ENCODE measurements around the gene FOXO3B. TPM values are rescaled to one million over a fixed set of nuclear protein-coding genes. Genes with fewer than 3 reads are reported as not detected.
"Not testable (repeated sequence)": the region's sequence is repeated elsewhere in the genome, so short reads cannot be mapped to it uniquely, and the experiment has no call there.

FOXO3B gene
- total and polyA plus RNA-seq, 2 experiments from 2014 or later, result 2.7 to 21.1 TPM

DNA sequence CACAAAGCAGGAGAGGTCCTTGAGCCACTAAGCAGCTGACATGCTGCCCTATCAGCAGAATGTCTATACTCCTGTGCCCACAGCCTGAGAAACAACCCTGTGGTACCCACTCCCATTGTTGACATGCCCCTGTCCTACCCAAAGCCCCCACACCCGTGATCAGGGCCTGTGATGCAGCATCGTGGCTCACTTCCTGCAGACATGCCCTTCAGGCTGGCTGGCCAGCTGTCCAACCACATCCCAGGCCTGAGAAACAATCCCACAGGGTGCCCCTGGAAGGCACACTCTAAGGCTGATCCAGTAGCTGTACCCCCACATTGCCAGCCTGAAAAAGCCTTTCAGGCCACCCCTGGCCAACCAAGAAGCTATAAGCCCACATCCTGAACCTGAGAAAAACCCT lies 13.0 kb upstream of the FOXO3B start:
- not testable (repeated sequence) for H3K4me3 Mint-ChIP-seq; H3K27ac Mint-ChIP-seq; ATAC-seq; H3K36me3 ChIP-seq (ENCODE audit: insufficient read depth); DNase-seq (ENCODE audit: low spot score); H3K4me2 ChIP-seq; H2AFZ ChIP-seq; H4K20me1 ChIP-seq (replicated peaks; ENCODE audit: insufficient read depth); H3K79me2 ChIP-seq (replicated peaks; ENCODE audit: insufficient read depth); H3K27ac ChIP-seq (ENCODE audit: low read depth); H3K4me3 ChIP-seq; H3K27me3 Mint-ChIP-seq (ENCODE audit: insufficient read depth, low read depth, poor library complexity); H3K4me1 Mint-ChIP-seq; H3K36me3 Mint-ChIP-seq (ENCODE audit: low read depth); H3F3A ChIP-seq (replicated peaks; ENCODE audit: low read depth); H3K9me3 Mint-ChIP-seq; H3K27me3 ChIP-seq (ENCODE audit: insufficient read depth); H3K9me2 ChIP-seq (ENCODE audit: insufficient read depth); H3K4me1 ChIP-seq (ENCODE audit: insufficient read depth)

DNA sequence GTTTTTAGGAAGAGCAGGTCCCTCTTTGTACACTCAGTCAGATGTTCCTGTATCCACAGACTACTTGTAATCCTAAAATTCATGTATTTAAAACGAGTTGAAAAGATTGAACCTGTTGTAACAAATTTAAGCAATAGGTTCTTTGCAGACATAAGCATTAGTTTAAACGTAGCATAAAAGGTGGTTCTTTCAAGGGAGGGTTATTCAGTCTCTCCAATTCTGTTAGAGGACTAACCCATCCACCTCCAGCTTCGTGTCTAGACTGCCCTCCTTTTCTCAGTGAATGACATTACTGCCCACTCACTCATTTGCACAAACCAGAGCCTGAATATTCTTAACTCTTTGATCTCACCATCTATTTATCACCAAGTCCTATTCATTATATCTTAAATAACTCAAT lies 554 bp upstream of the FOXO3B start:
- not testable (repeated sequence) for H3K4me1 ChIP-seq (ENCODE audit: insufficient read depth); DNase-seq (ENCODE audit: low spot score); H3K79me2 ChIP-seq (replicated peaks; ENCODE audit: insufficient read depth); H2AFZ ChIP-seq; H4K20me1 ChIP-seq (replicated peaks; ENCODE audit: insufficient read depth); H3F3A ChIP-seq (replicated peaks; ENCODE audit: low read depth); H3K9me2 ChIP-seq (ENCODE audit: insufficient read depth); H3K36me3 ChIP-seq (ENCODE audit: insufficient read depth); H3K27ac Mint-ChIP-seq; H3K9me3 Mint-ChIP-seq; H3K27me3 Mint-ChIP-seq (ENCODE audit: insufficient read depth, low read depth, poor library complexity); H3K4me1 Mint-ChIP-seq; H3K27ac ChIP-seq (ENCODE audit: low read depth); H3K27me3 ChIP-seq (ENCODE audit: insufficient read depth)
- H3K4me3 ChIP-seq, result peak overlapping the region; percentile 64
- peaks cover 23% of the 10 kb centered on the region for H3K36me3 Mint-ChIP-seq (ENCODE audit: low read depth)
- H3K4me3 Mint-ChIP-seq, result peak overlapping the region; percentile 81
- peak overlapping the region; percentile 64 for H3K4me2 ChIP-seq
- ATAC-seq, result peak; percentile 16

DNA sequence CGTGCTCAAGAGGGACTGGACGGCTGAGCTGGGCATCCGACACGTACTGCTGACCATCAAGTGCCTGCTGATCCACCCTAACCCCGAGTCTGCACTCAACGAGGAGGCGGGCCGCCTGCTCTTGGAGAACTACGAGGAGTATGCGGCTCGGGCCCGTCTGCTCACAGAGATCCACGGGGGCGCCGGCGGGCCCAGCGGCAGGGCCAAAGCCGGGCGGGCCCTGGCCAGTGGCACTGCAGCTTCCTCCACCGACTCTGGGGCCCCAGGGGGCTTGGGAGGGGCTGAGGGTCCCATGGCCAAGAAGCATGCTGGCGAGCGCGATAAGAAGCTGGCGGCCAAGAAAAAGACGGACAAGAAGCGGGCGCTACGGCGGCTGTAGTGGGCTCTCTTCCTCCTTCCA lies 4.7 kb downstream of the FOXO3B start:
- not testable (repeated sequence) for H3K79me2 ChIP-seq (replicated peaks; ENCODE audit: insufficient read depth); ATAC-seq; H3K27me3 ChIP-seq (ENCODE audit: insufficient read depth); H3K4me1 Mint-ChIP-seq; DNase-seq (ENCODE audit: low spot score); H3K4me1 ChIP-seq (ENCODE audit: insufficient read depth); H3K27ac ChIP-seq (ENCODE audit: low read depth); H3K4me3 ChIP-seq; H3K9me2 ChIP-seq (ENCODE audit: insufficient read depth); H3K4me2 ChIP-seq; H3F3A ChIP-seq (replicated peaks; ENCODE audit: low read depth); H2AFZ ChIP-seq; H3K27ac Mint-ChIP-seq; H3K4me3 Mint-ChIP-seq; H4K20me1 ChIP-seq (replicated peaks; ENCODE audit: insufficient read depth); H3K27me3 Mint-ChIP-seq (ENCODE audit: insufficient read depth, low read depth, poor library complexity); H3K36me3 ChIP-seq (ENCODE audit: insufficient read depth)
- H3K36me3 Mint-ChIP-seq (ENCODE audit: low read depth), result peaks cover 62% of the 10 kb centered on the region
- peaks cover 16% of the 10 kb centered on the region; the same call in 2 of the 3 replicates for H3K9me3 Mint-ChIP-seq

DNA sequence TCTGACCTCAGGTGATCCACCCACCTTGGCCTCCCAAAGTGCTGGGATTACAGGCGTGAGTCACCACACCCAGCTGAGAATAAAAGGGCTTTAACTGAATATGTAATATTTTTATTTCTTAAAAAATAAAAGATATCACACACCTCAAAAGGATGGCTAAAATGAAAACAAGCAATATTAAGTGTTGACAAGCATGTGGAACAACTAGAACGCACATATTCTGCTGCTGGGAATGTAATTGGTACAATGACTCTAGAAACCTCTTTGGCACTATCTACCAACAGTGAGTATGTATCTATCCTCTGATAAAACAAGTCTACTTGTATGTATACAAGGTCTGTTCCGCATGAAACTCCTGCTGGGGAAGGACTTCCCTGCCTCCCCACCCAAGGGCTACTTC lies 5.2 kb downstream of the FOXO3B start:
- H3K27me3 Mint-ChIP-seq (ENCODE audit: insufficient read depth, low read depth, poor library complexity); H3F3A ChIP-seq (replicated peaks; ENCODE audit: low read depth); H3K27ac ChIP-seq (ENCODE audit: low read depth); H3K27ac Mint-ChIP-seq; H3K4me3 Mint-ChIP-seq; H4K20me1 ChIP-seq (replicated peaks; ENCODE audit: insufficient read depth); H3K4me3 ChIP-seq; H3K36me3 ChIP-seq (ENCODE audit: insufficient read depth); H3K79me2 ChIP-seq (replicated peaks; ENCODE audit: insufficient read depth); H3K27me3 ChIP-seq (ENCODE audit: insufficient read depth); H2AFZ ChIP-seq; ATAC-seq; H3K4me2 ChIP-seq; H3K4me1 Mint-ChIP-seq; H3K9me2 ChIP-seq (ENCODE audit: insufficient read depth); DNase-seq (ENCODE audit: low spot score); H3K4me1 ChIP-seq (ENCODE audit: insufficient read depth): not testable (repeated sequence)
- Mint-ChIP-seq H3K36me3 (ENCODE audit: low read depth) (peaks cover 66% of the 10 kb centered on the region), H3K9me3 (peaks cover 19% of the 10 kb centered on the region; the same call in 2 of the 3 replicates)

DNA sequence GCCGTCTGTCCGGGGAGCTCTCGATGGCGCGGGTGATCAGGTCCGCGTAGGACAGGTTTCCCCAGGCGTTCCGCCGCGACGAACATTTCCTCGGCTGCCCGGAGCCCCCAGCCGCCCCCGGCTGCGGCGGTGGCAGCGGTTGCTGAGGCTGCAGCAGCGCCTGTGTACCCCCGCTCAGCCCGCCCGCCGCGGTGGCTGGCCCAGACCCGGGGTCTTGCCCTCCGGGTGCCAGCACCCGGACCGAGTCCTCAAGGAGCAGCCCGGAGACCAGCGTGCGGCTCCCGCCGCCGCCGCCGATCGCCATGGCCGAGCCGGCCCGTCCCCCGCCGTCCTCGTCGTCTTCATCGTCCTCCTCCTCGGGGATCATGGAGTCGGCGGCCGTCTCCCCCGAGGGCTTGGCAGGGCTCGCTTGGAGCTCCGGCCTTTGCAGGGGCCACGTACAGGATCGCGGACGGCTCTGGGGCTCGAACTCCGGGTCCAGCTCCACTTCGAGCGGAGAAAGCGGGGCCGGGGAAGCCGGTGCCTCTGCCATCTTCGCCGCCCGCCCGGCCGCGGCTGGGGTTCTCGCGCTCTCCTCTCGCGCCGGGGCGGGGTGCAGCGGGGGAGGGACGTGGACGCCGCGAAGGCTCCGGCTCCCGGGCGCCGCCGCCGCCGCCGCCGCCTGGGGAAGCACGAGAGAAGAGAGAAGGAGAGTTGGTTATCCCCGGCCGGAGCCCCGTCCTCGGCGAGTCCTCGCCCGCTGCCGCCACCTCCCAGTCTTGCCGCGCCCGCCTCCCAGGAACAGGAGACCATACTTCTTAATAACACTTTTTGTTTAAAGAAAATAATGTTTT lies 9.5 kb downstream of the FOXO3B start:
- H3K27me3 Mint-ChIP-seq (ENCODE audit: insufficient read depth, low read depth, poor library complexity); H4K20me1 ChIP-seq (replicated peaks; ENCODE audit: insufficient read depth); H2AFZ ChIP-seq; H3K4me3 ChIP-seq; H3K4me1 Mint-ChIP-seq; H3K4me1 ChIP-seq (ENCODE audit: insufficient read depth); H3K9me2 ChIP-seq (ENCODE audit: insufficient read depth); ATAC-seq; H3F3A ChIP-seq (replicated peaks; ENCODE audit: low read depth); H3K27ac Mint-ChIP-seq; H3K4me2 ChIP-seq; H3K27ac ChIP-seq (ENCODE audit: low read depth); DNase-seq (ENCODE audit: low spot score); H3K4me3 Mint-ChIP-seq; H3K27me3 ChIP-seq (ENCODE audit: insufficient read depth); H3K79me2 ChIP-seq (replicated peaks; ENCODE audit: insufficient read depth): not testable (repeated sequence)
- H3K36me3 Mint-ChIP-seq (ENCODE audit: low read depth), result peaks cover 79% of the 10 kb centered on the region
- peaks cover 50% of the 10 kb centered on the region for H3K9me3 Mint-ChIP-seq
- H3K36me3 ChIP-seq (ENCODE audit: insufficient read depth), result peaks cover 12% of the 10 kb centered on the region

DNA sequence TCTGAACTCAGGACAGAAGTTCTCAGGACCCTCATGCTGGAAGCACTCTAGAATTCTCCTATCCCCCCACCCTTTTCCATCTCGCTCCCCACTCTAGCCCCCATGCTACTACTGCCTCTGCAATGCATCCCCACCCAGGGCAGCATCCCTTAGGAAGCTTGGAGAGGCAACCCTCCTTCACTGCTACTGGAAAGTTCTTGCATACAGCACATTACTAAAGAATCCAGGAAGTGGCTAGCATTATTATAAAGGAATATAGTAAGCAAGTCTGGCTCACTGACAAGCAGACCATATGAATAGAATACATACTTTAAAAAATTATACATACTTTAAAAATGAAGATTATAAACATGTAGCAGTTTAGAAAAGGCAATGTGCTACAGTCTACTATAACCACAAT lies 13.5 kb downstream of the FOXO3B start:
- H3K36me3 Mint-ChIP-seq (ENCODE audit: low read depth), result peaks cover 65% of the 10 kb centered on the region
- not testable (repeated sequence) for H3K27me3 Mint-ChIP-seq (ENCODE audit: insufficient read depth, low read depth, poor library complexity)

More for the DNA sequence above, 13.5 kb downstream of the FOXO3B start:
- not testable (repeated sequence) for H3K9me2 ChIP-seq (ENCODE audit: insufficient read depth); H3K79me2 ChIP-seq (replicated peaks; ENCODE audit: insufficient read depth); H3K4me1 ChIP-seq (ENCODE audit: insufficient read depth); H3K4me3 Mint-ChIP-seq; H3K4me2 ChIP-seq; H3K4me1 Mint-ChIP-seq; ATAC-seq; H2AFZ ChIP-seq; H3F3A ChIP-seq (replicated peaks; ENCODE audit: low read depth); H3K27ac Mint-ChIP-seq; H4K20me1 ChIP-seq (replicated peaks; ENCODE audit: insufficient read depth); H3K4me3 ChIP-seq; H3K27ac ChIP-seq (ENCODE audit: low read depth); H3K27me3 ChIP-seq (ENCODE audit: insufficient read depth); DNase-seq (ENCODE audit: low spot score)
- peaks cover 65% of the 10 kb centered on the region for H3K9me3 Mint-ChIP-seq
- peaks cover 12% of the 10 kb centered on the region for H3K36me3 ChIP-seq (ENCODE audit: insufficient read depth)

Measured in GM23338 (cell line).